ENCODE measurements around the gene NSUN5.

DNA sequence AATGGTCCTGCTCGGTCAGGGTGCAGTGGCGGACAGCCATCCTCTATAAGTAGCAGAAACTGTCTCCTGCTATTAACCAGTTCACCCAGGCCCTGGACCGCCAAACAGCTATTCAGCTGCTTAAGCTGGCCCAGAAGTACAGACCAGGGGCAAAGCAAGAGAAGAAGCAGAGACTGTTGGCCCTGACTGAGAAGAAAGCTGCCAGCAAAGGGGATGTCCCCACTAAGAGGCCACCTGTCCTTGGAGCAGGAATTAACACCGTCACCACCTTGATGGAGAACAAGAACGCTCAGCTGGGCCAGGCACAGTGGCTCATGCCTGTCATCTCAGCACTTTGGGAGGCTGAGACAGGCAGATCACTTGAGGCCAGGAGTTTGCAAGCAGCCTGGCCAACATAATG lies 5.6 kb upstream of the NSUN5 start:
- no peak for TF ChIP-seq POLR2A (IDR thresholded peaks at IDR 0.05; ENCODE audit: low read depth, low read length)
- no peak for TF ChIP-seq TAF1 (IDR thresholded peaks at IDR 0.05; ENCODE audit: low read depth, low read length)
- TF ChIP-seq POLR2AphosphoS5 (IDR thresholded peaks at IDR 0.05; ENCODE audit: low read depth, low read length): no peak
- no peak for TF ChIP-seq POU2F2 (IDR thresholded peaks at IDR 0.05; ENCODE audit: low read depth, low read length)
- no peak for TF ChIP-seq PAX5 (IDR thresholded peaks at IDR 0.05; ENCODE audit: insufficient read depth, low read length, severe bottlenecking)

All from GM12891 (cell line).